ENCODE measurements around the gene RSKR. TPM values are rescaled to one million over a fixed set of nuclear protein-coding genes. Genes with fewer than 3 reads are reported as not detected.

The RSKR gene
- total and polyA plus RNA-seq, 2 experiments from 2014 or later, result 7.5 to 38.8 TPM

- TF ChIP-seq REST (IDR thresholded peaks at IDR 0.05; ENCODE audit: unreplicated experiment) (no peak), CTCF (conservative IDR thresholded peaks at IDR 0.05; ENCODE audit: low read depth in 2 of 2) (no peak), NANOG (IDR thresholded peaks at IDR 0.05; ENCODE audit: borderline replicate concordance) (no peak), POLR2AphosphoS5 (IDR thresholded peaks at IDR 0.05; ENCODE audit: low read depth) (no peak), JUNB (IDR thresholded peaks at IDR 0.05; ENCODE audit: unreplicated experiment) (no peak), EZH2phosphoT487 (IDR thresholded peaks at IDR 0.05; ENCODE audit: unreplicated experiment) (no peak), ETS1 (IDR thresholded peaks at IDR 0.05) (no peak)
These were observed 34.5 kb downstream of the RSKR start (continued) for GRCh38 chr17:28579526-28579925.

GRCh38 chr17:28578246-28579195, 35.5 kb downstream of the RSKR start:
- Histone ChIP-seq H3K4me1 (ENCODE audit: insufficient read depth) (peaks cover 13% of the 10 kb centered on the region; the same call in 1 of the 2 replicates), H4K20me1 (replicated peaks; ENCODE audit: insufficient read depth) (peaks cover 14% of the 10 kb centered on the region; the same call in 1 of the 2 replicates), H3K27ac (ENCODE audit: low read depth) (no peak overlapping the region; the same call in 1 of the 2 replicates), H2AFZ (no peak overlapping the region), H3K4me2 (no peak overlapping the region), H3K36me3 (ENCODE audit: insufficient read depth) (peaks cover 49% of the 10 kb centered on the region), H3F3A (replicated peaks; ENCODE audit: low read depth) (peaks cover 15% of the 10 kb centered on the region), H3K9me2 (ENCODE audit: insufficient read depth) (no peaks in the 10 kb centered on the region), H3K79me2 (replicated peaks; ENCODE audit: insufficient read depth) (no peaks in the 10 kb centered on the region), H3K27me3 (ENCODE audit: insufficient read depth) (no peaks in the 10 kb centered on the region), H3K4me3 (no peak overlapping the region)
- H3K4me1 Mint-ChIP-seq, result peaks cover 15% of the 10 kb centered on the region
- DNase-seq (ENCODE audit: low spot score), result no peak
- ATAC-seq, result no peak
- H3K9me3 Mint-ChIP-seq, result no peaks in the 10 kb centered on the region
- peaks cover 9% of the 10 kb centered on the region for H3K27me3 Mint-ChIP-seq (ENCODE audit: insufficient read depth, low read depth, poor library complexity)
- peaks cover 46% of the 10 kb centered on the region for H3K36me3 Mint-ChIP-seq (ENCODE audit: low read depth)
- H3K4me3 Mint-ChIP-seq, result no peak overlapping the region
- H3K27ac Mint-ChIP-seq, result no peak overlapping the region
- TF ChIP-seq ZNF331 (CRISPR knock-in tag; IDR thresholded peaks at IDR 0.05; ENCODE audit: low read depth) (no peak), POLR2AphosphoS5 (IDR thresholded peaks at IDR 0.05; ENCODE audit: low read depth) (no peak), ZNF462 (CRISPR knock-in tag; IDR thresholded peaks at IDR 0.05) (no peak)
